Endothelial cell of umbilical vein (primary cell): ENCODE data around the gene DCLK2.

Source experiments
- EZH2 ChIP-seq: IDR thresholded peaks from 2 replicates; pipeline ENCODE4 v1.6.1; 2012; ENCODE audit warnings: borderline replicate concordance, low read depth, mild to moderate bottlenecking, moderate library complexity, low read length, inconsistent platforms; ENCODE audit not compliant: severe bottlenecking
- FOS ChIP-seq: IDR thresholded peaks from 2 replicates; pipeline ENCODE4 v1.6.1; 2011; ENCODE audit warnings: mild to moderate bottlenecking, low read length, moderate library complexity, borderline replicate concordance; ENCODE audit not compliant: insufficient read depth
- GATA2 ChIP-seq: IDR thresholded peaks from 2 replicates; pipeline ENCODE4 v1.7.0; 2011; ENCODE audit warnings: low read depth, mild to moderate bottlenecking, moderate library complexity, mixed read lengths, low read length; ENCODE audit not compliant: insufficient read length, insufficient read depth
- JUN ChIP-seq: IDR thresholded peaks from 2 replicates; pipeline ENCODE4 v1.6.1; 2011; ENCODE audit warnings: borderline replicate concordance, low read depth; ENCODE audit not compliant: insufficient read length, insufficient read depth
- POLR2A ChIP-seq: IDR thresholded peaks from 2 replicates; pipeline ENCODE4 v1.6.1; 2012; ENCODE audit warnings: low read depth, mild to moderate bottlenecking, control low read depth, low read length
- POLR2AphosphoS5 ChIP-seq: IDR thresholded peaks from 2 replicates; pipeline ENCODE4 v1.6.1; 2012; ENCODE audit warnings: low read depth, mild to moderate bottlenecking, control low read depth, low read length, moderate library complexity; ENCODE audit not compliant: insufficient read depth
- TF ChIP-seq, protein P1 (sequence below), 2 donors: IDR thresholded peaks; 1 replicate in 1 of 2; 2 replicates in 1 of 2; pipeline ENCODE4 v1.5.1; 2011; ENCODE audit warnings: low read length in 2 of 2, mild to moderate bottlenecking in 2 of 2, moderate library complexity in 2 of 2, control low read depth in 1 of 2, inconsistent platforms in 1 of 2, low read depth in 1 of 2; ENCODE audit not compliant: insufficient read depth in 1 of 2; ENCODE audit errors: extremely low read depth in 1 of 2
- TF ChIP-seq, protein P2 (sequence below): IDR thresholded peaks from 2 replicates; pipeline ENCODE4 v1.6.1; 2011; ENCODE audit not compliant: insufficient read depth, insufficient read length

DNA sequence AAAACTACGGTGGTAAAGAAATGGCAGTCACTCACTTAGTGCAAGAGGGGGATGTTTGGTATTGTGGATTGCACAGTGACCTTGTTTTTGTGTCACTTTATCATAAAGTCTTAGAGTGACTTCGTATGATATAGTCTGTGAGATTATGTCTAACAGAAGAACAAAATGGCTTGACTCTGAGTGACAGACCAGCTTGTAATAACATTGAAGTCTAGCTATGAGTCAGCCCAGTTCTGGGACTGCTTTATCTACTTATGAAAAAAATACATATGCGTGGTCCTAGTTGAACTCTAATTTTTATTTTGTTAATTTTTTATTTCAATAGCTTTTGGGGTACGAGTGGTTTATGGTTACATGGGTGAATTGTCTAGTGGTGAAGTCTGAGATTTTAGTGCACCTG is 20.0 kb downstream of the DCLK2 start:
- TF ChIP-seq, protein P1, sequence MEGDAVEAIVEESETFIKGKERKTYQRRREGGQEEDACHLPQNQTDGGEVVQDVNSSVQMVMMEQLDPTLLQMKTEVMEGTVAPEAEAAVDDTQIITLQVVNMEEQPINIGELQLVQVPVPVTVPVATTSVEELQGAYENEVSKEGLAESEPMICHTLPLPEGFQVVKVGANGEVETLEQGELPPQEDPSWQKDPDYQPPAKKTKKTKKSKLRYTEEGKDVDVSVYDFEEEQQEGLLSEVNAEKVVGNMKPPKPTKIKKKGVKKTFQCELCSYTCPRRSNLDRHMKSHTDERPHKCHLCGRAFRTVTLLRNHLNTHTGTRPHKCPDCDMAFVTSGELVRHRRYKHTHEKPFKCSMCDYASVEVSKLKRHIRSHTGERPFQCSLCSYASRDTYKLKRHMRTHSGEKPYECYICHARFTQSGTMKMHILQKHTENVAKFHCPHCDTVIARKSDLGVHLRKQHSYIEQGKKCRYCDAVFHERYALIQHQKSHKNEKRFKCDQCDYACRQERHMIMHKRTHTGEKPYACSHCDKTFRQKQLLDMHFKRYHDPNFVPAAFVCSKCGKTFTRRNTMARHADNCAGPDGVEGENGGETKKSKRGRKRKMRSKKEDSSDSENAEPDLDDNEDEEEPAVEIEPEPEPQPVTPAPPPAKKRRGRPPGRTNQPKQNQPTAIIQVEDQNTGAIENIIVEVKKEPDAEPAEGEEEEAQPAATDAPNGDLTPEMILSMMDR (IDR thresholded peaks at IDR 0.05; ENCODE audit: extremely low read depth in 1 of 2, insufficient read depth in 1 of 2, low read depth in 1 of 2, low read length in 2 of 2): no peak
- no peak for TF ChIP-seq POLR2A
- TF ChIP-seq, protein P2, sequence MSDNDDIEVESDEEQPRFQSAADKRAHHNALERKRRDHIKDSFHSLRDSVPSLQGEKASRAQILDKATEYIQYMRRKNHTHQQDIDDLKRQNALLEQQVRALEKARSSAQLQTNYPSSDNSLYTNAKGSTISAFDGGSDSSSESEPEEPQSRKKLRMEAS: no peak
- TF ChIP-seq EZH2: no peak
- no peak for TF ChIP-seq POLR2AphosphoS5
- TF ChIP-seq GATA2: no peak
- TF ChIP-seq JUN: no peak
- TF ChIP-seq FOS: no peak
